GM18511 (cell line): ENCODE data around the gene CLCN6.
"Not testable (repeated sequence)": the region's sequence is repeated elsewhere in the genome, so short reads cannot be mapped to it uniquely, and the experiment has no call there.

Experiments used
- ATAC-seq: cut with Tn5 transposase; IDR thresholded peaks from one replicate; pipeline ENCODE4 v1.9.1; 2021; ENCODE audit warnings: mild to moderate bottlenecking, moderate library complexity; ENCODE audit not compliant: unreplicated experiment

The CLCN6 gene

DNA sequence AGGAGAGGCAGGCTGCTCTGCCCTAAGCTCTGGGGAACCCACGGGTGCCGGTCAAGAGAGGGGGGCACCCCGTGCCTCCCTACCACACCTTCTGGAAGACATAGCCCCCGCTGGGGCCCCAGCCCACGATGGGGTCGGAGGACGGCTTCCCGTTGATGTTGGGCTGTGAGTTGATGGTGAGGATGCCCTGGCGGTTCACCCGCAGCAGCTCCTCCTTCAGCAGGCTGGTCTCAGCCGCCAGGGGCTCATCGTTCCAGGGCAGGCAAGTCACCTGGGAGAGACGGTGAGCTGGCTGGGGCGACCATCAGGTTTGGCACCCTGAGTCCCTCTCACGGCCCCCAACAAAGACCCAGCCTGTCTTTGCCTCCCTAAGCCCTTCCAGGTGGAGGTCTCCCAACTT, 12.2 kb upstream of the CLCN6 start:
- ATAC-seq = no peak

DNA sequence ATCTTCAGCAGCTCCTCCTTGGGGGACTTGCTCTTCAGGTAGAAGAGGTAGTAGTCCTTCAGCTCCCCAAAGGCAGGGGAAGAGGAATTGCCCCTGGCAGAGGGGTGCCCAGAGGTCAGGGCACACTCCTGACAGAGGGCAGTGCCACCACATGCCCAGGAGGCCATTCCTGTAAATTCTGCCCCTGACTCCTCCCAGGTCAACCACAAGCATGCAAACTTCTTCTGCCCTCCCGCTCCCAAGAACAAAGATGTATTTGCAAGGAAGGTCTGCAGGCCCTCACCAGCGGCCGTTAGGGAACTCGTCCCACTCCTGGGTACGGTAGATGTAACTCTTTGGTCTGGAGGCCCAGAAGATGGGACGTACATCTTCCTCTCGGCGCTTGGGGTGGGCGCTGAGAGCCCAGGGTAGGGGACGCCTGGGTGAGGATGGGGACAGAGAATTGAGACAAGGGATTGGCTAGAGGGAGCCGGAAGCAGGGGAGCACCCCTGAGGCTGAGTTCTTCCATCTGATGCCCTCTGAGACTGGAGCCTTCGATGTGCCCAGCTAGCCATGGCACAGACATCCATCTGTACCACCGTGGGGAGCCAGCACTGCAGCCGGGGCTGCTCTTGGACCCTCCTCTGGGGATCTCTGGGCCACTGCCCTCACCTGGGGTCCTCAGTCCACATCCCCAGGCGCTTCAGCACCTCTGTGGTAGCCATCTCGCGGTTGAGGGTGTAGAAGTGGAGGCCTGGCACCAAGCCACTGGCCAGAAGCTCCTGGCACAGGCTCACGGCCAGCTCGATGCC, 11.3 kb upstream of the CLCN6 start:
- no peak for ATAC-seq

DNA sequence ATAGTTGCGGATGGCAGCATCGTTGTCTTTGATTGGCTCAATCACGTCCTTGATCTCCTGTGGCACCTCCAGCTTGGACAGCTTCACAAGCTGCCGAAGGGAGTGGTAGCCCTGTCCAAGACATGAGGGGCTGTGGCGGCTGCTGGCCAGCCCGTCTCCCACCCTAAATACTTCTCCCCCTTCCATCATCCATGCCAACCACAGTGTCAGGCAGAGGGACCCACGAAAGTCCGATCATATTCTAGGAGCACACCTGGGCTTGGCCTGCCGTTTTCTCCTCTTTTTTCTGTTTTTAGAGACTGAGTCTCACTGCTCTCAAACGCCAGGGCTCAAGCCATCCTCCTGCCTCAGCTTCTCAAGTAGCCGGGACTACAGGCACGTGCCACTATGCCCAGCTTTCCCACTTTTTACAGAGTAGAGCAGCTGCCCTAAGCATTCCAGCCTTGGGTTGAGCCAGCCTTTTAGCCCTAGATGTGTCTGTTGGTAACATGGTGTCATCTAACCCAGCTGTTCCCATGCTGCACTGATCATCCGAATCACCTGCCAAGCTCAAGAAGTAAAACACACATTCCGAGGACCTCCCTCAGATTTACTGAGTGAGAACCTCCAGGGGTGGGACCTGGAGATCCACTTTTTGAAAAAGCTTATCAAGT, 10.6 kb upstream of the CLCN6 start:
- ATAC-seq = no peak

DNA sequence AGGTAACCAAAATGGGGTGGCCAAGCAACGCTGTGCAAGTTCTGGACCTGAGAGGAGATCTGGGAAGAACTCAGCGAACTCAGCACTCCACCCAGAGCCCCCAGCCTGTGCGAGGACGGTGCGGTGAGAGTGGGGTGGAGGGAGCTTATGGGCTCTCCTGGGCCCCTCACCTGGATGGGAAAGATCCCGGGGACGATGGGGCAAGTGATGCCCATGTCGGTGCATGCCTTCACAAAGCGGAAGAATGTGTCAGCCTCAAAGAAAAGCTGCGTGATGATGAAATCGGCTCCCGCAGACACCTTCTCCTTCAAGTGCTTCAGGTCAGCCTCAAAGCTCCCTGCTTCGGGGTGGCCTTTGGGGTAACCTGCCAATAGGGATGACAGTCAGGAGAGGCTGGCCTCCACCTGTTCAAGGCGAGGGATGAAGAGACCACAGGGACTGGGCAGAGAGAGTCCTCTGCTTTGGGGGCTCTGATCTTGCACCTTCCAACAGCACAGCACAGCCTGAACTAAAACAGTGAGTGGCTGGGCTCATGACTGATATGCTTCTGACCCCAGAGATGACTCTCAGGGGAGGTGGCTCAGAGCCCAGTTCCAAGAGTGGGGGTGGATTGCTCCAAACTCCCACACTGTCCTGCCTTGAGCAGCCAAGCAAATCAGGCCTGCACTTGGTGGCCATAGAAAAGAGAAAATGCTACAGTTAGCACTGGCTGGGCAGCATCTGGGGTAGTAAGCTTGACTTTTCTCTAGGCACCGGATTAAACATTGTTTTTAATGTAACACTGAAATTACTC, 9.8 kb upstream of the CLCN6 start:
- no peak for ATAC-seq

DNA sequence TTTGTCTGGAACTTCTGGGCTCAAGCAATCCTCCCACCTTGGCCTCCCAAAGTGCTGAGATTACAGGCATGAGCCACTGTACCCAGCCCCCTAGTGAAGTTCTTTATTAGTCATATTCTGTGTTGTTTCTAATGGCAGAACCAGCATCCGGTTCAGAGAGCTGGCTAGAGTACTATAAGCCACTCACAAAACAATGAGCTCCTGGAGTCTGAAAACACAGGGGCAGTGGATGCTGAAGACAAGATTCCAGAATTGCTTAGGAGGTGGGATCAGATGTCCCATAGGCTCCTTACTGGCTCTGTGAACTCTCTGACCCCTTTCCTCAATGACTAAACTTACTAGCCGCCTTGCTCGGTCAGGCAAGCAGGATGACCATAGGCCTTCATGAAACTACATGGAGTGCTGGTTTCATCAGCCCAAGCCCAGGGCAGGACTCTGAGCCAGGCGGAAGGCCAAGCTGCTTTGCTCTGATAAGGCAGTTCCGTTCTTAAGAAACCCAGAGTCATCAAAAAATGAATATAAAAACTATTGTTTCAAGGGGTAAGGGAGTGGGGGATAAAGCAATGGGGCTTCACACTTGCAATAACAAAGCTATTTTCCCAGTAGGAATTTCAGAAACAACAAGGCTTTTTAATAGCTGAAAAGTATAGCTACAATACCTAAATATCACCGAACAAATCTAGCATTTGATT, 8.3 kb upstream of the CLCN6 start:
- ATAC-seq = no peak

DNA sequence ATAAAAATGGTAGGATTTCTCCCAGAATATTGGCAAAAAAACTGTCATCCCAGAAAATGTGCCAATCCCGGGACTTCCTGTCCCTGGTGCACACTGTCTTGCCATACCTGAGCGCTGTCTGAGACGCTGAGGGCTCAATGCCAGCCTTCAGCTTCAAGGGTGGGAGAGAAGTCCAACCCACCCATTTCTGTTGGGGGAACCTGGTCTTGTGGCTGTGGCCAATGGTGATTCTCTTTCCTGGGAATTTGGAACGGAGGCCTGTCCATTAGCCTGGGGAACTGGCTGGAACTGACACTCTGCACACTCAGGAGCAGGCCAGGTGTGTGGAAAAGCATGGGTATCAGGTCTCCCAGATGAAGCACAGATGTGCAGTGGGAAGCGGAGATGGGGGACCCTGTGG, 6.9 kb upstream of the CLCN6 start:
- ATAC-seq = no peak

DNA sequence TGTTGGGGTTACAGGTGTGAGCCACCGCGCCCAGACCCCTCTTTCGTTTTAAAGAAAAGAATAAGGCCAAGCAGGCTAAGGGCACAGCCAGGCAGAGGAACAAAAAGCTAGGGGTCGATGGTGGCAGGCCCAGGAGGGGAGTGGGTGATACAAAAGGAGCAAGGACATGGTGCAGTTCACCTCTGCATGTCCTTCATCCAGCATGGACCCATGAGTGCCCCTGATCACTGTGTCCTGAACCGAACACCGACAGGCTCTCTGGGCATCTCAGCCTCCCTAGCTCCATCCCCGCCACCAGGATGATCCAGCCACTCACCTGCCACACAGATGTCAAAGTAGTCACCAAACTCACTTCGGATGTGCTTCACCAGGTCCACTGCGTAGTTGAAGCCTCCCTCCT, 6.1 kb upstream of the CLCN6 start:
- ATAC-seq = no peak

DNA sequence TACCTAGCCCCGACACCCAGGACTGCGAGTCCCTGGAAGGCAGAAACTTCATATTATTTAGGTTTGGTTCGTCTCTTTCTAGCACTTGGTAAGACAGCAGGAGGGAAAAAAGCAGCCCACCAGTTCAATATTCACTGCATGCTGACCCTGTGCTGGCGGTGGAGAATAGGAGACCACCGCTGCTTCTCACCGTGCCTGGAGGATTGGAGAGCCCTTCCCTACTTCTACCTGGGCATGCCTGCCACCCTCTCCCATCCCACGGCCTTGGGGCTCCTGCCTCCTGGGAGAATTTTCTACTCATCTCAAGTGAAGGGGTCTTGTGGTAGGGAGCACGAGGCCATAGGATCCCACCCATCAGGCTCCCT, 5.6 kb upstream of the CLCN6 start:
- no peak for ATAC-seq

DNA sequence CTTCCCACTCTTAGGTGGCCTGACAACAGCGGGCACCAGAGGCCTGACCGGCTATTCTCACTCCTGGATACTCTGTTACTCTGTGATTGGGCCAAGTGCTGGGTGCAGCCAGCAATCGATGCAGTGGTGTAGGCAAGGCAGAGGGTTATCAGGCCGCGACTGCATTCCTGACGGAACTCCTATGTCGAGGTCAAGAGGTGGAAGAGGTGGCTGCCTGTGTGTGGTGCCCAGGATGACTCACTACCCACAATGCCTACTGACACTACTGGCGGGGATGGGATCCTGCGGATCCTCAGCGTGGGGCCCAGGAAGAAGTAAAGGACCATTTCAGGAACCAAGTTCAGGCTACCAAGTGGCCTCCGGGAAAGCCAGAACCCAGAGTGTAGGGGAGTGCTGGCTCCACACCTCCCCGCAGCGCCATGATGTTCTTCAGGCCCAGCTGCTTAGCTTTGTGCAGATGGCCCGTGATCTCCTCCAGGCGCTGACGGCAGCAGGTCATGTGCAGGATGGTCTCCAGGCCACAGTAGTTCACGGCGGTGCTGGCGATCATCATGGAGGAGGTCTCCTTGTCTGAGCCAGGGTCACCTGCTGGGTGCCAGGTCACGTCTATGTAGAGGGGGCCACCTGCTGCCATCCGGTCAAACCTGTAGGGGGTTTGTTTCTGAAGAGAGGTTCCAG, 5.1 kb upstream of the CLCN6 start:
- ATAC-seq = no peak

DNA sequence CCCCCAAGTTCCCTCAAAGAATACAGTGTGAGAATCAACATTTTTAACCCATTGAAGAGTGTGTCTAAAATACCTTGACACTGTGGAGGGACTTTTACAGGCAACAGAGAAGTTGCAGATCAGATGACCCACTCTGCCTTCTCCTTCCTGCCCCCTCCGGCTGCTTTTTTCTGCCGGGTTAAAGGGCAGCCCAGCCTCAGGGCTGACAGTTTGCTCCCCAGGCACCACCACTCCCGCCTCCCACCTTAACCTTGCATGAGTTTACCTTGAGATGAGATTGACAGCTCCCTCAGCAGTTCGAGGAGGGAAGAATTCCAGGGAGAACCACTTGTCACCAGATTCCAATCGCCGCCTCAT, 3.4 kb upstream of the CLCN6 start:
- no peak for ATAC-seq

DNA sequence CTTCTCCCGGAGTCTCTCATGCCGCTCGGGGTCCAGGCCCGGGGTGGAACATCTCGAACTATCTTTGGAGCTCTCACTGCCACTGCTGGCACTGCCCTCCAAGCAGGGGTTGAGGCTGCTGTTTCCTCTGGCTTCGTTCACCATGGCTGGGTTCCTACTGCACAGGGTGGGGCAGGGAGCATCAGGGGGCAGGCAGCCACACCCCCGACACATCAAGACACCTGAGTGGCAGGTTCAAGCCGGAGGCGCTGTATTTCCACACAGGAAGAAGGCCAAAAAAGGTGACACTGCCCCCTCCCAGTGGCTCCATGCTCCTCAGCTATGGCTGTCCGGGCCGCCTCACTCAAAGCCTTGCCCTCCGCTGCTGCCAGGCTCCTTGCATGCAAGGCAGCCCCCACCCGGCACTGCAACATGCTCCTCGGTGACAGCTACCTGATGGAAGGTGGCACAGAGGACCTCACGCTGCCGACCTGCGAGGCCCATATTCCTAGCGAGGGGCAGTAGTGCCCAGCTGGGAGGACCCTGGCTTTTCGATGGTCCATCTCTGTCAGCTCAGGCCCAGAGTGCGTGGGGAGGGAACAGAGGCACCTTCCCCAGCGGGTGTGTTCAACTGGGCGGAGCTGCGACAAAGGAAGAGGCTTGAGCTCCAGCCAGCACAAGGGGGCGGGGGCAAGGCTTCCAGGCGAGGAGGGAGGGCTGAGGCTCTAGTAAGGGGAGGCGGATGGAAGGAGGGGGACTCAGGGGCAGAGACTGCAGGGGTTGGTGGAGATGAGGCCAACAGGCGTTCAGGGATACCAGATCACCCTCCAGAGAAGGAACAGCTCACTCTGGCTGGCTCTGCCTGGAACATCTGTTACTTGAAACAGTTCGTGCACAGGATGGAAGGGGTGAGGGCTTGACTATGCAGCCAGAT, 2.8 kb upstream of the CLCN6 start:
- ATAC-seq = peak; percentile 33

DNA sequence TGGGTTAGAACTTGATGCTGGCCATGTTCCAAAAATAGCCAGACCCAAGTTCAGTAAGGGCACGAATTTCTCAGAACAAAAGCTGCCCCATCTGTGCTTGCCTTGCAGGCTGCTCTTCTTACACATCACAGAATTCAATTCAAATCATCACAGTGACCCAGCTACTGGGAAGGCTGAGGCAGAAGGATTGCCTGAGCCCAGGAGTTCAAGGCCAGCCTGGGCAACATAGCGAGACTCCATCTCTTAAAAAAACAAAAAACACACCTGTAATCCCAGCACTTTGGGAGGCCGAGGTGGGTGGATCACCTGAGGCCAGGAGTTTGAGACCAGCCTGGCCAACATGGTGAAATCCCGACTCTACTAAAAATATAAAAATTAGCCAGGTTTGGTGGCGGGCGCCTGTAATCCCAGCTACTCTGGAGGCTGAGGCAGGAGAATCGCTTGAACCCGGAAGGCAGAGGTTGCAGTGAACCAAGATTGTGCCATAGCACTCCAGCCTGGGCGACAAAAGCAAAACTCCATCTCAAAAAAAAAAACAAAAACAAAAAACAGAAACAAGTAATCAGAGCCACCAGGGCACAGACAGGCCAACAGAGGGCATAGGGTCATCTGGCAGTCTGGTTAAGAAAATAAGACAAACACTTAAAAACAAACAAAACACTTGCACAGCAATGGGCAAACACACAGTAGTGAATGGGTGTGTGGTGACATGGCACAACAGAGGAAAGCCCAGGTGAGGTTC, 1.9 kb upstream of the CLCN6 start:
- ATAC-seq = not testable (repeated sequence)

DNA sequence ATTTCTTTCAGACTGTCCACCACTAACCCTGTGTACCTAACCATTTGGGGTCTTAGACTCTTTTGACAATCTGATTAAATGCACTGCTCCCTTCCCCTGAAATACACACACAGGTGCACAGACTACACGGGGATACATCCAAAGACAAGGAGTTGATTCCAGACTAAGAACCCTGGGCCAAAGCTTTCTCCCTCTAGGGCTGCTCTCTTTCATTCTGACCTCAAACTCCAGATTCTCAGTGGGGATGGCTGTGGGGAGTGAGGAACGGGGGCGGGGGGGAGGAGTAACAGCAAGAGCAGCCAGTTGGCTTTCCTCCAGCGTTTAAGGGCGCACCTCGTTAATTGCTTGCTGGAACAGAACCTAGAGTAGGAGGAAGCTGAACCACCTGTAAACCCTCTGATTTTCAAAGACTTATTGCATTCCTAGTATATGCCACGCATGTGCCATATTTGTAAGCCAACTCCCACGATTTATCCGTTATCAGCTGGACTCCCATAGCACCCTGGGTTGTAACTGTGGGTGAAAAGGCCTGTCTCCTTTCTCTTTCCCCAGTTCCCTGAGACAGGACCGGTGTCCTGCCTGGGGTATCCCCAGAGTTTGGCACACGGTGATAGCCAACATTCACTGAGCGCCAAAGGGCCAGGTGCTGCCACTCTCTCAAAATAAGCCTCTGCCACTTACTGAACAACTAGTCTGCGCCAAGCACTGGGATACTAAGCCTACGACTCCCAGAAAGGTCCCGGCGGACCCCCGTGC, 1.1 kb upstream of the CLCN6 start:
- no peak for ATAC-seq

DNA sequence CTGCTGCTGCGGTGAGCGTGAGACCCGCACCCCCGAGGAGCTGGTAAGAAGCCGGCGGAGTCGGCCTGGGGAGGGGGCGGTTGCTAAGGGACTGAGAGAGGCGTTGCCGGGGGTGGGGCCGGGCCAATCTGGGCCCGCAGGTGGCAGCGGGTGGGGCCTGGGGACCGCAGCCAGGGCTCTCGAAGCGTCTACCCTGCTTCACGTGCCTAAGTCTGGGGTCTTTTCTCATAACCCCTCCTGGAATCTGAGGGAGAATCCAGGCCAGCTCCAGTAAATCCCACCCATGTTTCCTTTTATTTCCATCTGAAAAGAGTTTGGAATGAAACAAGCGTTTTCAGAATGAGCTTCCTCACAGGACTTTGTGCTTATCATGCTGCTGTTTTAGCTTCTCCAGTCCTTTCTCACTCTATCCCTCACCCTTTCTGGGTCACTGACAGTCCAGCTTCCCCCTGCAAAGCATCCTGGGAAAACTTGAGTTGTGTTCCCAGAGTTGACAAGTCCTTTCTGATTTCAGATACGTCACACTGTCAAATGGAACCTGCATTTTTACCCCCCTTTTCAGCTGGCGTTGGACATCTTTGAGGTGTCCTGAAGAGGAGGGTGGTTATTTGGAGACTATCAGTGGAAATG, 431 bp downstream of the CLCN6 start:
- peak; percentile 43 for ATAC-seq

DNA sequence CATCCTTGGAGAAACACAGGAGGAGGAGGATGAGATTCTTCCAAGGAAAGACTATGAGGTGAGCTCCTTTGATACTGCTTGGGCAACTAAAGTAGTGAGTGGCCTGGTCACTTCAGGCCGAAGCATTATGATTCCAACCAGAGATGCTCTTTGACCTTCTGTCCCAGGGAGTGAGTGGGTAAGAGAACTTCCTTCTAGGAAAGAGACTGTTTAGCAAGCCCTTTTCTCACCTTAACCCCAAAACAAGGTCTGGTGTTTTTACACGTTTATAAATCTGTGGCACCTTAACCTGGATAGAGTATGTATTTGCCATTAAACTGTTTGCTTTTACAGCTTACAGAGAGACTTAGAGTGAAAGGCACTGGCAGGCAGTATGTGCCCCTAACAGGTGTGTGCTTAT, 1.1 kb downstream of the CLCN6 start:
- ATAC-seq = no peak

DNA sequence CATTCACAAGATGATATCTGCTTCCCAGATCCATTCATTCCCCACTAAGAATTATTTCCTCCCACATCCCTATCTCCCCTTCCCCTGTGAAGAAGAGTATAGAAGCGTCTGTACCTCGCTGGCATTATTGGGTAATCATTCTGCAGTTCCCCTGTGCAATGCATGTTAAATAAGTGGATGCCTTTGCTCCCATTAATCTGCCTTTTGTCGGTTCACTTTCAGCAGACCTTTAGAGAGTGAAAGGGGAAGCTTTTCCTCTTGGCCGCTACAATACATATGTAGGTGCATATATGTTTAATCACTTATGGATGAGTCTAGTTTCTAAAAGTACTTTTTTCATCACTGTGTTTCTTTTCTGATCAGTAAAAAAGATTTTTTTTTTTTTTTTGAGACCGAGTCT, 7.0 kb downstream of the CLCN6 start:
- ATAC-seq = no peak

DNA sequence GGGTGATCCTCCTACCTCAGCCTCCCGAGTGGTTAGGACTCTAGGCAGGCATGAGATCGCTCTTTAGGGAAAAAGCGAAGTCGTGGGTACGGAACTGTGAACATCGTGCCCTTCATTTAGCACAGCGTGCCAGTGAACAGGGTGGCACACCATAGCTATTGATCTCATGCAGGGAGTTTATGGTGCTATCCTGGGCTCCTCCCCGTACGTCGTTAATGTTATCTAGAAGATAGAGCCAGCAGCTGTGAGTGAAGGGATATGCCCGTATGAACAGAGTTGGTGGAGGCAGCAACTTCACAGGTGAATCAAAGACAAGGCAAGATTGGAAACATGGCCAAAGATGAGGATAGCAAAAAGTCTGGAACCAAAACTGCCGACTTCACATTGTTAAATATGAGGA, 11.2 kb downstream of the CLCN6 start:
- ATAC-seq = no peak

DNA sequence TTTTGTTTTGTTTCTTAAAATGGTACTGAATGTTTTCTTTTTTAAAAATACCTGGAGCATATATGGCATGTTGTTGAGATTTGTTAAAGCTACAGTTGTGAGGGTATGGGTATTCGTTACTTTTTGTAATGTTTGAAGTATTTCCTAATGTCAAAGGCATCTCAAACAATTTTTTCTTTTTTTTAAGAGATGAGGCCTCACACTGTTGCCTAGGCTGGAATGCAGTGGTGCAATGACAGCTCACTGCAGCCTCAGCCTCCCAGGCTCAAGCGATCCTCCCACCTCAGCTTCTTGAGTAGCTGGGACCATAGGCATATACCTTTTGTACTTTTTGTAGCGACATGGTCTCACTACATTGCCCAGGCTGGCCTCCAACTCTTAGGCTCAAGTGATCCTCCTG, 16.1 kb downstream of the CLCN6 start:
- ATAC-seq = no peak
